Measurements from ENCODE around the gene SUMF2. TPM values are rescaled to one million over a fixed set of nuclear protein-coding genes. Genes with fewer than 3 reads are reported as not detected.

SUMF2 gene
- total and polyA plus RNA-seq, 2 of the 13 experiments (the other 11 are each of a cell fraction or from before 2014, with no cell fraction given) = 48.9 to 54.4 TPM

- TF ChIP-seq BCL3 (CRISPR knock-in tag; IDR thresholded peaks at IDR 0.05) (0 out of 2 replicates have a peak, but pooled peaks have one; percentile 29), GLI4 (CRISPR knock-in tag; IDR thresholded peaks at IDR 0.05; ENCODE audit: borderline replicate concordance) (peak; percentile 72; the same call in 1 of the 2 replicates), ZNF782 (CRISPR knock-in tag; IDR thresholded peaks at IDR 0.05; ENCODE audit: borderline replicate concordance) (peak; percentile 66; the same call in 1 of the 2 replicates), GTF2F1 (IDR thresholded peaks at IDR 0.05; ENCODE audit: low read length) (no peak), ZFP36 (IDR thresholded peaks at IDR 0.05; ENCODE audit: borderline replicate concordance, low read depth, low read length, partially characterized antibody) (no peak), ZSCAN12 (CRISPR knock-in tag; IDR thresholded peaks at IDR 0.05) (0 out of 2 replicates have a peak, but pooled peaks have one; percentile 30), ZNF354B (CRISPR knock-in tag; IDR thresholded peaks at IDR 0.05) (peak; percentile 69; the same call in 1 of the 2 replicates), EED (CRISPR knock-in tag; IDR thresholded peaks at IDR 0.05) (0 out of 2 replicates have a peak, but pooled peaks have one; percentile 66), ZNF703 (CRISPR knock-in tag; IDR thresholded peaks at IDR 0.05; ENCODE audit: borderline replicate concordance) (0 out of 2 replicates have a peak, but pooled peaks have one; percentile 44), NFKB2 (CRISPR knock-in tag; IDR thresholded peaks at IDR 0.05; ENCODE audit: borderline replicate concordance) (peak; percentile 77; the same call in 1 of the 2 replicates), SNAPC2 (CRISPR knock-in tag; IDR thresholded peaks at IDR 0.05) (no peak), YY1 (IDR thresholded peaks at IDR 0.05; ENCODE audit: insufficient read depth, insufficient replicate concordance, low read depth, low read length) (peak; percentile 42), HIC2 (CRISPR knock-in tag; IDR thresholded peaks at IDR 0.05; ENCODE audit: low read depth) (0 out of 2 replicates have a peak, but pooled peaks have one; percentile 56), ZNF780A (CRISPR knock-in tag; IDR thresholded peaks at IDR 0.05) (peak; percentile 81; the same call in 1 of the 2 replicates), HMG20B (CRISPR knock-in tag; conservative IDR thresholded peaks at IDR 0.05) (0 out of 2 replicates have a peak, but pooled peaks have one; percentile 14), SNAI1 (CRISPR knock-in tag; IDR thresholded peaks at IDR 0.05; ENCODE audit: borderline replicate concordance) (0 out of 2 replicates have a peak, but pooled peaks have one; percentile 47), ZKSCAN5 (CRISPR knock-in tag; IDR thresholded peaks at IDR 0.05) (no peak)
- TF ChIP-seq, protein P1, sequence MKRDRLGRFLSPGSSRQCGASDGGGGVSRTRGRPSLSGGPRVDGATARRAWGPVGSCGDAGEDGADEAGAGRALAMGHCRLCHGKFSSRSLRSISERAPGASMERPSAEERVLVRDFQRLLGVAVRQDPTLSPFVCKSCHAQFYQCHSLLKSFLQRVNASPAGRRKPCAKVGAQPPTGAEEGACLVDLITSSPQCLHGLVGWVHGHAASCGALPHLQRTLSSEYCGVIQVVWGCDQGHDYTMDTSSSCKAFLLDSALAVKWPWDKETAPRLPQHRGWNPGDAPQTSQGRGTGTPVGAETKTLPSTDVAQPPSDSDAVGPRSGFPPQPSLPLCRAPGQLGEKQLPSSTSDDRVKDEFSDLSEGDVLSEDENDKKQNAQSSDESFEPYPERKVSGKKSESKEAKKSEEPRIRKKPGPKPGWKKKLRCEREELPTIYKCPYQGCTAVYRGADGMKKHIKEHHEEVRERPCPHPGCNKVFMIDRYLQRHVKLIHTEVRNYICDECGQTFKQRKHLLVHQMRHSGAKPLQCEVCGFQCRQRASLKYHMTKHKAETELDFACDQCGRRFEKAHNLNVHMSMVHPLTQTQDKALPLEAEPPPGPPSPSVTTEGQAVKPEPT (CRISPR knock-in tag; IDR thresholded peaks at IDR 0.05; ENCODE audit: low read depth) = no peak
- TF ChIP-seq, protein P2, sequence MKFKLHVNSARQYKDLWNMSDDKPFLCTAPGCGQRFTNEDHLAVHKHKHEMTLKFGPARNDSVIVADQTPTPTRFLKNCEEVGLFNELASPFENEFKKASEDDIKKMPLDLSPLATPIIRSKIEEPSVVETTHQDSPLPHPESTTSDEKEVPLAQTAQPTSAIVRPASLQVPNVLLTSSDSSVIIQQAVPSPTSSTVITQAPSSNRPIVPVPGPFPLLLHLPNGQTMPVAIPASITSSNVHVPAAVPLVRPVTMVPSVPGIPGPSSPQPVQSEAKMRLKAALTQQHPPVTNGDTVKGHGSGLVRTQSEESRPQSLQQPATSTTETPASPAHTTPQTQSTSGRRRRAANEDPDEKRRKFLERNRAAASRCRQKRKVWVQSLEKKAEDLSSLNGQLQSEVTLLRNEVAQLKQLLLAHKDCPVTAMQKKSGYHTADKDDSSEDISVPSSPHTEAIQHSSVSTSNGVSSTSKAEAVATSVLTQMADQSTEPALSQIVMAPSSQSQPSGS (CRISPR knock-in tag; IDR thresholded peaks at IDR 0.05) = 0 out of 2 replicates have a peak, but pooled peaks have one; percentile 53
- TF ChIP-seq, protein P3, sequence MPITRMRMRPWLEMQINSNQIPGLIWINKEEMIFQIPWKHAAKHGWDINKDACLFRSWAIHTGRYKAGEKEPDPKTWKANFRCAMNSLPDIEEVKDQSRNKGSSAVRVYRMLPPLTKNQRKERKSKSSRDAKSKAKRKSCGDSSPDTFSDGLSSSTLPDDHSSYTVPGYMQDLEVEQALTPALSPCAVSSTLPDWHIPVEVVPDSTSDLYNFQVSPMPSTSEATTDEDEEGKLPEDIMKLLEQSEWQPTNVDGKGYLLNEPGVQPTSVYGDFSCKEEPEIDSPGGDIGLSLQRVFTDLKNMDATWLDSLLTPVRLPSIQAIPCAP (CRISPR knock-in tag; IDR thresholded peaks at IDR 0.05; ENCODE audit: low read depth) = no peak
Observed at GRCh38 chr7:56106108-56107073, 42.3 kb downstream of the SUMF2 start, which contains the start of gene CHCHD2 (continued).

Measured in HepG2 (cell line).